Measurements from ENCODE around the gene RNF19B. TPM values are rescaled to one million over a fixed set of nuclear protein-coding genes. Genes with fewer than 3 reads are reported as not detected.

RNF19B gene
- total RNA-seq, 1 donor from 2014 or later: 34.3 TPM

DNA sequence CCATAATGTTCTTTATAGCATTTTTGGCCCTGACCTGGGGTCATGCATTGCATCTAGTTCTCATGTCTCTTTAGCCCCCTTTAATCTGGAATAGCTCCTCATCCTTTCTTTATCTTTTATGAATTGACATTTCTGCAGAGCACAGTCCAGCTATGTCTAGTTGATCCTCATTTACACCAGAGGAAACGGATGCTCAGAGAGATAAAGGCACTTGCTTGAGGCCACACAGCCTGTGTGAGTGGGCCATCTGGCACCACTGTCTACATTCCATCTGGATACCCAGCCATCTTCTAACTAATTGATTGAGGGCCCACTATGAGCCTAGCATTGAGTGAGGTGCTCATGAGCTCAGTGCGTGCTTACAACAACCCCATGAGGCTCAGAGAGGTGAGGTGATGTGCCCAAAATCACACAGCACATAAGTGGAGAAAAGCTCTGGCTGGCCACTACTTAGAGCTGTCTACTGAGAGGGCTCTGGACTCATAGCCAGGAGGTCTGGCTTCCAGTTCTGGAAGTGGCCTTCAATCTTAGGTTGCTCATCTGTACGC, 74.8 kb downstream of the RNF19B start:
- no peak overlapping the region for H3K4me3 ChIP-seq
- H3K36me3 ChIP-seq: no peaks in the 10 kb centered on the region
- intact Hi-C loops (cut with DNase I): no loop called here
- H3K9me3 ChIP-seq: no peaks in the 10 kb centered on the region
- DNase-seq (no peak), ATAC-seq (no peak)
- H3K4me1 ChIP-seq: peaks cover 6% of the 10 kb centered on the region
- H3K27ac ChIP-seq: no peak overlapping the region
- peaks cover 66% of the 10 kb centered on the region for H3K27me3 ChIP-seq
- TF ChIP-seq, protein P1, sequence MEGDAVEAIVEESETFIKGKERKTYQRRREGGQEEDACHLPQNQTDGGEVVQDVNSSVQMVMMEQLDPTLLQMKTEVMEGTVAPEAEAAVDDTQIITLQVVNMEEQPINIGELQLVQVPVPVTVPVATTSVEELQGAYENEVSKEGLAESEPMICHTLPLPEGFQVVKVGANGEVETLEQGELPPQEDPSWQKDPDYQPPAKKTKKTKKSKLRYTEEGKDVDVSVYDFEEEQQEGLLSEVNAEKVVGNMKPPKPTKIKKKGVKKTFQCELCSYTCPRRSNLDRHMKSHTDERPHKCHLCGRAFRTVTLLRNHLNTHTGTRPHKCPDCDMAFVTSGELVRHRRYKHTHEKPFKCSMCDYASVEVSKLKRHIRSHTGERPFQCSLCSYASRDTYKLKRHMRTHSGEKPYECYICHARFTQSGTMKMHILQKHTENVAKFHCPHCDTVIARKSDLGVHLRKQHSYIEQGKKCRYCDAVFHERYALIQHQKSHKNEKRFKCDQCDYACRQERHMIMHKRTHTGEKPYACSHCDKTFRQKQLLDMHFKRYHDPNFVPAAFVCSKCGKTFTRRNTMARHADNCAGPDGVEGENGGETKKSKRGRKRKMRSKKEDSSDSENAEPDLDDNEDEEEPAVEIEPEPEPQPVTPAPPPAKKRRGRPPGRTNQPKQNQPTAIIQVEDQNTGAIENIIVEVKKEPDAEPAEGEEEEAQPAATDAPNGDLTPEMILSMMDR (IDR thresholded peaks at IDR 0.05): no peak

DNA sequence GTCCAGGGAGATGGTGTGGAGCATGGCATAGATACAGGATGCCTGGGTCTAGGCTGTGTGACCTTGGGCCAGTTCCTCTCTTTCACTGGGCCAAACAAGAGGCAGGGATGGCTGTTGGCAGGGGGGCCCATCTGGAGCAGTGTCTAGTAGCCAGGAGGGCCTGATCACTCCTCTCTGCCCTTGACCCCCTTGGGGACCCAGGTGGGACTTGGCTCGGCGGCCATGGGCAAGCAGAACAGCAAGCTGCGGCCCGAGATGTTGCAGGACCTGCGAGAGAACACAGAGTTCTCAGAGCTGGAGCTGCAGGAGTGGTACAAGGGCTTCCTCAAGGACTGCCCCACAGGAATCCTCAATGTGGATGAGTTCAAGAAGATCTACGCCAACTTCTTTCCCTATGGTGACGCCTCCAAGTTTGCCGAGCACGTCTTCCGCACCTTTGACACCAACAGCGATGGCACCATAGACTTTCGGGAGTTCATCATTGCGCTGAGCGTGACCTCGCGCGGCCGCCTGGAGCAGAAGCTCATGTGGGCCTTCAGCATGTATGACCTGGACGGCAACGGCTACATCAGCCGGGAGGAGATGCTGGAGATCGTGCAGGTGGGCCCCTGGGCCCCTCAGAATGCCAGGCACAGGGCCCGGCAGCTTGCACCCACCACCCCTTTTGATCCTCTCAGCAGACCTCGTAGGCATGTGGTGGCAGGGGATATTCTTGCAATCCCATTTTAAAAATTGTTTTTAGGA, 75.8 kb downstream of the RNF19B start:
- intact Hi-C loops (cut with DNase I): no loop called here
- DNase-seq (no peak), ATAC-seq (no peak)
- Histone ChIP-seq H3K27me3 (peaks cover 74% of the 10 kb centered on the region), H3K4me1 (peaks cover 6% of the 10 kb centered on the region), H3K27ac (no peak overlapping the region), H3K36me3 (no peaks in the 10 kb centered on the region), H3K4me3 (no peak overlapping the region), H3K9me3 (no peaks in the 10 kb centered on the region)
- TF ChIP-seq, protein P1 (IDR thresholded peaks at IDR 0.05): no peak

DNA sequence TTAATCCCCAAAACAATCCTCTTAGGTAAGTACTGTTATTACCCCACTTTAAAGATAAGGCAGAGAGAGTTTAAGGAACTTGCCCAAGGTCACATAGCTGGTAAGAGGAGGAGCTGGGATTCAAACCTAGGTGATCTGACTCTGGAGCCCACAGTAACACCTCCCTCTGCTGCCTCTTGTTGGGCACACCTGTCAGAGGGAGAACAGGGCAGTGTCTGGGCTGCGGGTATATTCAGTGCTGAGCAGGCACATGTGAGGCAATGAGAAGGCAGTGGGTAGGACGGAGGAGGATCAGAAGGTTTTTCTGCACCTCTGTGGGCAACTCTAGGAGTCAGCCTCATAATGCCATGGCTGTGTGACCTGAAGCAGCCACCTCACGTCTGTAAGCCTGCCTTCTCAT, 76.5 kb downstream of the RNF19B start:
- Histone ChIP-seq H3K27ac (no peak overlapping the region), H3K36me3 (no peaks in the 10 kb centered on the region), H3K4me1 (no peaks in the 10 kb centered on the region), H3K27me3 (peaks cover 74% of the 10 kb centered on the region), H3K9me3 (no peaks in the 10 kb centered on the region), H3K4me3 (no peak overlapping the region)
- TF ChIP-seq, protein P1 (IDR thresholded peaks at IDR 0.05): no peak
- DNase-seq (no peak), ATAC-seq (no peak)
- intact Hi-C loops (cut with DNase I): no loop called here

DNA sequence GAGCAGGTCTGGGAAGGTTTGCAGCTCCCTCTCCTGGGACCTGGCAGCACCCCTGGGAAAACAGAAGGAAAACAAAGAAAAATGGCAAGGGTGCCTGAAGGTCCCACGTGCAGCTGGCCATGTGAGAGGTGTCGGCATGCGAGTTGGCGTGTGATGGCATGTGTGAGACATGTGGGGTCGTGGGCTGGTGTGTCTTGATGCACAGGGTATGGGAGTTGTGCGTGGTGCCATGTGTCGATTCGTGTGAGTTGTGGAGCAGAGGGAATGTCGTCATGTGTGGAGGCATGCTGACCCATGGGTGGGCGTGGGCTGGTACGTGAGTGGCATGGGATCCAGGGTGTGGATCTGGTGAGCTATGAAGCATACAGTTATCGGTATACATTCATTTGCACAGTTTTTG, 77.0 kb downstream of the RNF19B start:
- Histone ChIP-seq H3K9me3 (no peaks in the 10 kb centered on the region), H3K36me3 (no peaks in the 10 kb centered on the region), H3K27me3 (peaks cover 71% of the 10 kb centered on the region), H3K4me3 (no peak overlapping the region), H3K27ac (no peak overlapping the region), H3K4me1 (no peaks in the 10 kb centered on the region)
- DNase-seq: no peak
- TF ChIP-seq, protein P1 (IDR thresholded peaks at IDR 0.05): no peak
- intact Hi-C loops (cut with DNase I): no loop called here
- ATAC-seq: no peak

DNA sequence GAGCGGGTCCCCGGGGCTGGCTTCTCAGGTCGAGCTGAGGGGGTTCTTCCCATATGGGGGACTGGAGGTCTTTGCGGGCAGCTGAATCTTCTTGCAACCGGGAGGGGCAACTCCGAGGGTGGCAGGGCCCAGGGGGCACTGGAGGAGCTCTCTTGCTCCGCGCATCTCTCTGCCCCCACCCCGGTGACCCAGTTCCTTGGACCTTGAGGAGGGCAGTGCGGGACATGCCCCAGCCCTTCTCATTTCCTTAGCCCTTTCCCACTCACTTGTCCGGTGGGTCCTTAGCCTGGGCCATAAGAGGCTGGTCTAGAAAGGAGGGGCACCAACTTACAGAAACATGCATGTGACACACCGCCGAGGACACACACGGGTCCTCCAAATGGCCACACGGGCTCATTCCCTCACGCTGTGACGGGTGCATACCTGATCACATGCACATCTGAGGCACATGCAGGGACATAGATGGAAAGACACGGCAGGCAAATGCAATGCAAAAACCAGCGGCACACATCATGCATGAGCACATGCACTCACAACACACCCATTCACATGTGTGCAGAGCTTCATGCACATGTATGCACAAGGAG, 77.7 kb downstream of the RNF19B start:
- no peaks in the 10 kb centered on the region for H3K9me3 ChIP-seq
- H3K4me3 ChIP-seq: no peak overlapping the region
- H3K27me3 ChIP-seq: peaks cover 66% of the 10 kb centered on the region
- no peak overlapping the region for H3K27ac ChIP-seq
- no peaks in the 10 kb centered on the region for H3K36me3 ChIP-seq
- H3K4me1 ChIP-seq: no peaks in the 10 kb centered on the region
- TF ChIP-seq, protein P1 (IDR thresholded peaks at IDR 0.05): no peak
- no peak for DNase-seq
- ATAC-seq: no peak
- intact Hi-C loops (cut with DNase I): no loop called here

Other genes starting within 250 kb of the RNF19B start
- gene YARS1, start 147.5 kb downstream of the RNF19B start, total RNA-seq: 111 TPM
- 34.9 TPM for gene S100PBP, start 147.2 kb downstream of the RNF19B start, total RNA-seq
- 1.5 TPM for gene FNDC5, start 93.9 kb downstream of the RNF19B start, total RNA-seq
- gene HPCA, start 78.3 kb downstream of the RNF19B start, total RNA-seq: not detected
- gene TMEM54, start 63.4 kb downstream of the RNF19B start, total RNA-seq: 41.9 TPM
- gene AK2, start 72.1 kb upstream of the RNF19B start, total RNA-seq: 106 TPM
- 2.3 TPM for gene AZIN2, start 116.3 kb upstream of the RNF19B start, total RNA-seq
- 4.5 TPM for gene TRIM62, start 217.2 kb upstream of the RNF19B start, total RNA-seq

Measured in upper lobe of right lung (tissue), 1 donor.